HG02943 (cell line): ENCODE results near the gene UNKL.

Source experiments
- ATAC-seq: cut with Tn5 transposase; IDR thresholded peaks from one replicate; pipeline ENCODE4 v1.9.1; 2021; ENCODE audit warnings: mild to moderate bottlenecking, low read depth, moderate library complexity; ENCODE audit not compliant: unreplicated experiment

The UNKL gene

GRCh38 chr16:1407753-1408152 lies 6.8 kb downstream of the UNKL start:
- no peak for ATAC-seq

- no peak for ATAC-seq
Observed at GRCh38 chr16:1403733-1404132, 10.8 kb downstream of the UNKL start.

- ATAC-seq, result no peak
Observed at GRCh38 chr16:1403036-1403435, 11.5 kb downstream of the UNKL start.

- ATAC-seq, result no peak
Observed at GRCh38 chr16:1401758-1402154, 12.7 kb downstream of the UNKL start.

- ATAC-seq, result no peak
Observed at GRCh38 chr16:1401061-1401757, 13.3 kb downstream of the UNKL start.

GRCh38 chr16:1398826-1399581 lies 15.5 kb downstream of the UNKL start:
- ATAC-seq, result no peak

- ATAC-seq, result no peak
Observed at GRCh38 chr16:1398351-1398750, 16.2 kb downstream of the UNKL start.

GRCh38 chr16:1397779-1398178 lies 16.7 kb downstream of the UNKL start:
- ATAC-seq, result no peak

GRCh38 chr16:1395444-1396031 lies 19.0 kb downstream of the UNKL start:
- ATAC-seq, result no peak

GRCh38 chr16:1394367-1394951 lies 20.0 kb downstream of the UNKL start:
- no peak for ATAC-seq

- no peak for ATAC-seq
Observed at GRCh38 chr16:1393613-1394176, 20.8 kb downstream of the UNKL start.

- no peak for ATAC-seq
Observed at GRCh38 chr16:1392826-1393225, 21.7 kb downstream of the UNKL start.

GRCh38 chr16:1390239-1390779 lies 24.2 kb downstream of the UNKL start:
- ATAC-seq, result no peak

GRCh38 chr16:1389762-1390161 lies 24.7 kb downstream of the UNKL start:
- ATAC-seq, result no peak

- no peak for ATAC-seq
Observed at GRCh38 chr16:1387331-1387730, 27.2 kb downstream of the UNKL start.

GRCh38 chr16:1385232-1385631 lies 29.3 kb downstream of the UNKL start:
- ATAC-seq, result no peak

GRCh38 chr16:1383556-1383955 lies 30.9 kb downstream of the UNKL start:
- no peak for ATAC-seq

GRCh38 chr16:1381612-1382406 lies 32.7 kb downstream of the UNKL start:
- ATAC-seq, result no peak

GRCh38 chr16:1380195-1380594 lies 34.3 kb downstream of the UNKL start:
- ATAC-seq, result no peak
